Thoracic aorta (tissue), 2 donors: Measurements from ENCODE around the gene SPRTN. TPM values are rescaled to one million over a fixed set of nuclear protein-coding genes. Genes with fewer than 3 reads are reported as not detected.
A peak's percentile ranks its signal among the peaks of the same experiment; 100 is the strongest.

Source experiments
- ATAC-seq: fragments of 150-250 bp; one replicate; pipeline ENCODE4 v1.8.0; 2017; ENCODE audit warnings: low read depth; ENCODE audit not compliant: insufficient number of reproducible peaks, low FRiP score
- DNase-seq: peaks from one replicate; pipeline ENCODE4 v3.0.0-alpha.2; 2020; ENCODE audit warnings: low spot score
- H3K27ac ChIP-seq, 2 donors: fragments of 200-600 bp; sonication (generic); 1 replicate in 1 of 2; 2 replicates in 1 of 2; pipeline ENCODE4 v1.5.1; 2016; ENCODE audit warnings: mild to moderate bottlenecking in 2 of 2, moderate library complexity in 2 of 2
- H3K27me3 ChIP-seq: fragments of 200-600 bp; sonication (generic); replicated peaks from 2 replicates; pipeline ENCODE4 v1.6.0; 2016; ENCODE audit warnings: mild to moderate bottlenecking; ENCODE audit not compliant: insufficient read depth
- H3K36me3 ChIP-seq: fragments of 200-600 bp; sonication (generic); one replicate; pipeline ENCODE4 v1.5.1; 2016
- H3K4me1 ChIP-seq, 2 donors: fragments of 200-600 bp; sonication (generic); 1 replicate in 1 of 2; 2 replicates in 1 of 2; pipeline versions ENCODE4 v1.5.1 to v1.6.0; 2016; ENCODE audit warnings: low read depth in 2 of 2, mild to moderate bottlenecking in 1 of 2; ENCODE audit not compliant: control insufficient read depth in 1 of 2
- H3K4me3 ChIP-seq: fragments of 200-600 bp; sonication (generic); 2 replicates; pipeline ENCODE4 v1.5.1; 2016; ENCODE audit warnings: mild to moderate bottlenecking
- H3K9me3 ChIP-seq: fragments of 200-600 bp; sonication (generic); 2 replicates; pipeline ENCODE4 v1.5.1; 2016
- CTCF ChIP-seq: fragments of 200-600 bp; sonication (generic); IDR thresholded peaks from one replicate; pipeline ENCODE4 v1.5.1; 2019; ENCODE audit warnings: antibody characterized with exemption
- total RNA-seq, 2 donors: library from RNA; depleted of rRNA; stranded (reverse); fragments of >200 nt; gene quantifications; one replicate each; pipeline versions ENCODE4 v1.1.0 to v1.2.3, GENCODE V29; 2016

The SPRTN gene
- total RNA-seq, 2 donors from 2014 or later: 12.7 to 18.4 TPM

- DNase-seq (no peak), ATAC-seq (no peak)
- no peaks in the 10 kb centered on the region for H3K4me1 ChIP-seq
- no peaks in the 10 kb centered on the region for H3K27me3 ChIP-seq
- no peaks in the 10 kb centered on the region for H3K9me3 ChIP-seq
- no peak overlapping the region for H3K27ac ChIP-seq
- no peak overlapping the region for H3K4me3 ChIP-seq
- peaks cover 17% of the 10 kb centered on the region for H3K36me3 ChIP-seq
- TF ChIP-seq CTCF: no peak
Measured at GRCh38 chr1:231355171-231355570, 17.1 kb downstream of the SPRTN start.

DNA sequence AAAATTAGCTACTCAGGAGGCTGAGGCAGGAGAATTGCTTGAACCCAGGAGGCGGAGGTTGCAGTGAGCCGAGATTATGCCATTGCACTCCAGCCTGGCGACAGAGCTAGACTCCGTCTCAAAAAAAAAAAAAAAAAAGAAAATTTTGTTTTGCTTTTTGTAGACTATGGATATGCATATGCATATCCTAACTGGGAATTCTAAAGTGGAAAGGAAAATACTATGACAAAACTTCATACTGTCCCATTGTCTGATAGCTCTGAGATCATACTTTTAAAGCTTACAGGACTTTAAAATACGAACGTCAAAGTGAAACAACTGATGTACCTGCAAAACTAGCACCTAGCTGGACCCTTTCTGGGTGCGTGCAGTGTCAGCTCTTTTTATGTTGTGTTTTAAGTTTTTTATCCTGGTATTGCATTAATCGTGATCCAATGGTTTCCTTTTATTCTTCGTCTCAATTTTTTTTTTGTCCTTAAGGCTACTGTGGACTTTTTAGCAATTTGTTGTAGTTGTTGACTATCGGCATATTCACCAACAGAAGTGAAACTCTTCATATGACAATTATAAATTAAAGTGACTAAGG is 19.2 kb downstream of the SPRTN start:
- H3K9me3 ChIP-seq: no peaks in the 10 kb centered on the region
- no peak overlapping the region for H3K27ac ChIP-seq
- H3K4me3 ChIP-seq: no peak overlapping the region
- no peak for TF ChIP-seq CTCF
- ATAC-seq (no peak), DNase-seq (no peak)
- H3K27me3 ChIP-seq: no peaks in the 10 kb centered on the region
- H3K36me3 ChIP-seq: peaks cover 4% of the 10 kb centered on the region
- no peaks in the 10 kb centered on the region for H3K4me1 ChIP-seq

DNA sequence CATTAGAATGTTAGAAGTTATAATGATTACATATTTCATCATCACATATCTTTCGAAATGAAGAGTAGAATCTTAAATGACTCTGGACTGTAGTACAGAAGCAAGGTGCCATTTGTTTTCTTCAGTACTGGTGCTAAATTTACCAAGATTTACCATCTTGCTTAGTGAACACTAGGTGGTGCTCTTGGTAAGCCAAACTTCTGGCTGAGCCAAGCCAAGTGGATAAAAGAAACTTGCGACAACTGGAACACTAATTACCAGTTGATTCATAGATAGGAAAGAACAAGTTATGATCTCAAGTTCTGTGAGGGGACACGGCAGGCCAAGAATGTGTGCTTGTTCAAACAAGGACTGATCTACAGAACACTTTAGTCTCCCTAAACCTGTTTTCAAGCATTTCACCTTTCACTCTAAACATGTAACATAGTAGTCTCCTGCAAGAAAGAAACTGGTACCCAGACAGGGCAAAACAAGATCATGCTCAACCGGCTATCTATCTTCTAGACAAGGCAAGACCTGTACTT is 19.8 kb downstream of the SPRTN start:
- DNase-seq: no peak
- no peaks in the 10 kb centered on the region for H3K9me3 ChIP-seq
- H3K36me3 ChIP-seq: no peaks in the 10 kb centered on the region
- peak; percentile 75 for ATAC-seq
- H3K27ac ChIP-seq: no peak overlapping the region
- H3K4me3 ChIP-seq: no peak overlapping the region
- TF ChIP-seq CTCF: peak; percentile 72
- no peaks in the 10 kb centered on the region for H3K27me3 ChIP-seq
- H3K4me1 ChIP-seq: no peaks in the 10 kb centered on the region

GRCh38 chr1:231359113-231359512 is 21.0 kb downstream of the SPRTN start:
- ATAC-seq: no peak
- Histone ChIP-seq H3K36me3 (no peaks in the 10 kb centered on the region), H3K9me3 (no peaks in the 10 kb centered on the region), H3K4me1 (no peaks in the 10 kb centered on the region), H3K27me3 (no peaks in the 10 kb centered on the region), H3K27ac (no peak overlapping the region), H3K4me3 (no peak overlapping the region)
- no peak for DNase-seq
- no peak for TF ChIP-seq CTCF

DNA sequence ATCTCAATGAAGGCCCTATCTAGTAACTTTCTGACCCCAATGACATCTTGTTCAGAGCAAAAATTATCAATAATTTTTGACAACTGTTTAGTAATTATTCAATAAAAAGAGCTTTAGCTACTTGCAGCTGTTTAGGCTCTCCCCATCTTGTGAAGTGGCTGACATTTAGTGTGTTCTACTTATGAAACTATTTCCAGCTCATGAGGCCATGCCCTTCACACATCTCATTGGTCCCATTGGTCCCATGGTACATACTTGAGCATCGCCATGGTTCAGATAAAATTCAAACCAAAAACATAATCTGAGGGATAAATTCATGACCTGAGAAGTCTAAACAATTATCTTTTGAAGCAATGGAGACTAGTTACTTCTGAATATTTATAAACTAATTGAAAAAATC is 24.2 kb downstream of the SPRTN start:
- Histone ChIP-seq H3K27ac (no peak overlapping the region), H3K9me3 (no peaks in the 10 kb centered on the region), H3K27me3 (no peaks in the 10 kb centered on the region), H3K36me3 (no peaks in the 10 kb centered on the region), H3K4me3 (no peak overlapping the region), H3K4me1 (no peaks in the 10 kb centered on the region)
- DNase-seq: no peak
- TF ChIP-seq CTCF: no peak
- no peak for ATAC-seq
